GM12872 (cell line): Measurements from ENCODE around the gene DAGLA.

ENCODE experiments used
- CTCF ChIP-seq: IDR thresholded peaks from 3 replicates; pipeline ENCODE4 v1.5.1; 2011; ENCODE audit warnings: low read depth, mild to moderate bottlenecking, low read length, moderate library complexity; ENCODE audit not compliant: insufficient read depth

Gene DAGLA

DNA sequence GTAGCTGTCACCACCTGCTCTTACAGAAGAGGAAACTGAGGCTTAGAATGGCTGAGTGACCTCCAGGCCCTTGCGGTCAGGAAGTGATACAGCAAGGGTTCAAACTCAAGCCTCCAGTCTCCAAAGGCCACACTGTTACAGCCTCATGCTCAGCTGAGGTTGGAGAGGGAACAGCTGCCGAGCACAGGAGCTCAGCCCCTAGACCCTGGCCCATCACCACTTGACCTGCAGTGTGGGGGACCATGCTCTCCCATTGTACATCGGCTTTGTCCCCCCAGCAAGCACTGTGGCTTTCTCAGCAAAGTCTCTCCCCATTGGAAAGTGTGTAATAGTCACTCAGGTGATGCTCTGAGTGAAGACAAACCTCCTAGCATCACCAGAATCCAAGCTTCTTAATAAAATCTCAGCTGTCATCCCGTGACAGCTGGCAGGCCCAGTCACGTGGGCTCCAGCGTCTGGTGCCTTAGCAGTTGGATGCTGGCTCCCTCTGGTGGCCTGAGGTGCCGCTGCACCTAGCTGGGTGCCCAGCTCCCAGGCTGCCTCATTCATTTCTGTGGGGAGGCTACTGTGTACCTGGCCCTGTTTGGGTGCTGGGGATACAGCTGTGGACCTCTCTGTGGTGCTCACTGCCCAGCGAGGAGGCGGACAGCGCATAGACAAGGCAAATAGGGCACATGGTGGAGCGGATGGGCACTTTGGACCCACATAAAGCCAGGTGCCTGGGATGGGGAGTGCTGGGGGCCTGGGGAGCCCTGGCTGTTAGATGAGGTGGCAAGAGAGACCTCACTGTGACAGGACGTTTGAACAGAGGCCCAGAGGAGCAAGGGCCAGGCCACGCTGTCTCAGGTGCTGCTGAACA, 53.2 kb downstream of the DAGLA start:
- peak; percentile 100 for TF ChIP-seq CTCF

GRCh38 chr11:61734767-61735166, 54.6 kb downstream of the DAGLA start:
- no peak for TF ChIP-seq CTCF

DNA sequence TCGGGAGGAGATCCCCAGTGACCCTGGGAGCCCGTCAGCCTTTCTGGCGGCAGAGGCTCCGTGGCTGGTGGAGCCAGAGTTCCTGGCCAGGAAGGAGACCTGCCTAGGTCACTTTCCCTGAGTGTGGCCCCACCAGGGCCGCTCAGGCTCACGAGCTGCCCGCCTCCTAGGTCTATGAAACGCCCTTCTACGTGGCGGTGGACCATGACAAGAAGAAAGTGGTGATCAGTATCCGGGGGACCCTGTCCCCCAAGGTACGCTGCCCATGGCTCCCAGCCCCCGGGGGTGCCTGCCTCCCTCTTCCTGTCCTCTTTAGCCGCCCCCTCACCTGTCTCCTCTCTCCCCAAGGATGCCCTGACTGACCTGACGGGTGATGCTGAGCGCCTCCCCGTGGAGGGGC, 55.2 kb downstream of the DAGLA start:
- no peak for TF ChIP-seq CTCF

DNA sequence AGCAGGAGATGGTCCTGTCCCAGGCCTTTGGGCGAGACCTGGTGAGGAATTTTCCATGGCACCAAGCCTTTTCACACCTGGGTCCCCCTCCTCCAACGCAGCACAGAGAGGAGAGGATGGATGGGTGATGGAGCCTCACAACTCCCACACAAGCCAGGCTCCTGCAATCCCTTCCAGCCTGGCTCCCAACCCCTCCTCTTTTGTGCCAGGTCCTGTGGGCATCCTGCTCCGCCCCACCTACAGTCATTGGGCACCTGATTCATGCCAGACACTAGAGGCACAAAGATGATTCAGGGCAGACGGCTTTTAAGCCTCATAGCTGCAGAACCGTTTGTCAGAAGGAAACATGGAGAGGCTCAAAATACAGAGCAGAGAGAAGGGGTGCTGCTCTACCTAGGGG, 56.1 kb downstream of the DAGLA start:
- no peak for TF ChIP-seq CTCF

DNA sequence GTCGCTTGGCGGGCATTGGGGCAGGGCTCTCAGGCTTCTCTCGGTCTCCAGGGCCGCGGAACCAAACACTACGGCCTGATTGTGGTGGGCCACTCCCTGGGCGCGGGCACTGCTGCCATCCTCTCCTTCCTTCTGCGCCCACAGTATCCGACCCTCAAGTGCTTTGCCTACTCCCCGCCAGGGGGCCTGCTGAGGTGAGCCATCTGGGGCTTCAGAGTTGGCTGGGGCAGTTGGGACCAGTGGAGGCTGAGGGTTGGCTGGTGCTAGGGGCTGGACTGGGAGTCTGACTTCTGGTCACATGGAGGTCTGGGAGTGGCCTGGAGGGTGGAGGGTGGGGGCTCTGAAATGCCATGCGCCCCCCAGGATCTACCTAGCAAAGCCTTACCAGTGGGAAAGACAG, 56.9 kb downstream of the DAGLA start:
- TF ChIP-seq CTCF, result peak; percentile 56

- TF ChIP-seq CTCF, result 0 out of 3 replicates have a peak, but pooled peaks have one; percentile 2
These were observed 57.6 kb downstream of the DAGLA start for GRCh38 chr11:61737636-61738386.

DNA sequence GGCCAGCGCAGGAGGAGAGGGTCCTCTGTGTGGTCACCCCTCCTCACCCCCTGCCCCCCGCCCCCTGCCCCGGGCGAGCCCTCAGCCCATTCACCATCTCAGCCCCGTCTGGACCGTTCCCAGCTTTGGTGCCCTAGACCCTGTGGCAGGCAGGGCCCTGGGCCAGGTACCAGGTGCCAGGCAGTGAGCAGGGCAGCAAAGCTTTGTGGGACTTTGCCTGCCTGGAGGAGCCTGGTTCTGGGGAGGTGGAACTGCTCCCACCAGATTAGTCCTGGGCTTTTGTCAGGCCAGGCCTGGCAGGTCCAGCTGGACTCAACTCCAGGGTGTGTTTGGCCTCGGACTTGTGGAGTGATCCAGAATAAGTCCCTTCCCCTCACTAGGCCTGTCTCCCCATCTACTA, 58.6 kb downstream of the DAGLA start:
- no peak for TF ChIP-seq CTCF
